Trophoblast cell (in vitro differentiated cells and primary cell): ENCODE measurements around the gene DHRS3.

Source experiments
- DNase-seq, 2 donors: peaks; one replicate each; pipeline ENCODE4 v3.0.0-alpha.2; 2016
- H2AFZ ChIP-seq: 2 replicates; pipeline ENCODE4 v1.6.1; 2013; ENCODE audit warnings: low read length, moderate library complexity, mild to moderate bottlenecking; ENCODE audit not compliant: insufficient read depth, poor library complexity
- H2AK5ac ChIP-seq: 2 replicates; pipeline ENCODE4 v1.6.1; 2013; ENCODE audit warnings: mild to moderate bottlenecking, low read length
- H2BK120ac ChIP-seq: 2 replicates; pipeline ENCODE4 v1.6.1; 2013; ENCODE audit warnings: low read length, mild to moderate bottlenecking, moderate library complexity; ENCODE audit not compliant: insufficient read depth, poor library complexity
- H2BK12ac ChIP-seq: 2 replicates; pipeline ENCODE4 v1.6.1; 2013; ENCODE audit warnings: mild to moderate bottlenecking, low read length, moderate library complexity
- H2BK5ac ChIP-seq: 2 replicates; pipeline ENCODE4 v1.6.1; 2013; ENCODE audit warnings: low read length, low read depth, moderate library complexity, mild to moderate bottlenecking; ENCODE audit not compliant: poor library complexity
- H3K14ac ChIP-seq: 2 replicates; pipeline ENCODE4 v1.6.1; 2013; ENCODE audit warnings: mild to moderate bottlenecking, low read length
- H3K18ac ChIP-seq: 2 replicates; pipeline ENCODE4 v1.6.1; 2013; ENCODE audit warnings: mild to moderate bottlenecking, low read length
- H3K23ac ChIP-seq: 2 replicates; pipeline ENCODE4 v1.6.1; 2013; ENCODE audit warnings: low read length
- H3K27ac ChIP-seq: 2 replicates; pipeline ENCODE4 v1.5.1; 2013; ENCODE audit warnings: low read depth, mild to moderate bottlenecking, inconsistent platforms, low read length, moderate library complexity
- H3K27me3 ChIP-seq: 2 replicates; pipeline ENCODE4 v1.6.1; 2013; ENCODE audit warnings: inconsistent platforms, mild to moderate bottlenecking, low read length, moderate library complexity; ENCODE audit not compliant: insufficient read depth
- H3K36me3 ChIP-seq, 2 experiments: 1 replicate in 1 of 2; 2 replicates in 1 of 2; pipeline ENCODE4 v1.6.1; 2013; ENCODE audit warnings: low read length in 2 of 2, mild to moderate bottlenecking in 2 of 2, moderate library complexity in 1 of 2; ENCODE audit not compliant: insufficient read depth in 2 of 2, control insufficient read depth in 1 of 2
- H3K4ac ChIP-seq: 2 replicates; pipeline ENCODE4 v1.6.1; 2013; ENCODE audit warnings: low read depth, mild to moderate bottlenecking, low read length, moderate library complexity
- H3K4me1 ChIP-seq, 2 experiments: 1 replicate in 1 of 2; 2 replicates in 1 of 2; pipeline ENCODE4 v1.6.1; 2013; ENCODE audit warnings: low read length in 2 of 2, mild to moderate bottlenecking in 2 of 2, moderate library complexity in 1 of 2; ENCODE audit not compliant: insufficient read depth in 2 of 2, control insufficient read depth in 1 of 2
- H3K4me2 ChIP-seq: 2 replicates; pipeline ENCODE4 v1.6.1; 2013; ENCODE audit warnings: inconsistent platforms, mild to moderate bottlenecking, low read length, moderate library complexity
- H3K4me3 ChIP-seq: 2 replicates; pipeline ENCODE4 v1.5.1; 2013; ENCODE audit warnings: mild to moderate bottlenecking, low read depth, low read length, inconsistent platforms
- H3K79me1 ChIP-seq: one replicate; pipeline ENCODE4 v1.6.1; 2013; ENCODE audit warnings: low read length
- H3K79me2 ChIP-seq: 2 replicates; pipeline ENCODE4 v1.6.1; 2013; ENCODE audit warnings: low read length, mild to moderate bottlenecking; ENCODE audit not compliant: control insufficient read depth, insufficient read depth, poor library complexity
- H3K9ac ChIP-seq: 2 replicates; pipeline ENCODE4 v1.6.1; 2013; ENCODE audit warnings: mild to moderate bottlenecking, low read length
- H3K9me3 ChIP-seq: 2 replicates; pipeline ENCODE4 v1.6.1; 2013; ENCODE audit warnings: low read depth, mild to moderate bottlenecking, control low read depth, inconsistent platforms, low read length; ENCODE audit not compliant: insufficient read depth
- H4K12ac ChIP-seq: 2 replicates; pipeline ENCODE4 v1.6.1; 2013; ENCODE audit warnings: low read depth, mild to moderate bottlenecking, low read length, moderate library complexity
- H4K8ac ChIP-seq: 2 replicates; pipeline ENCODE4 v1.6.1; 2013; ENCODE audit warnings: low read depth, mild to moderate bottlenecking, low read length, moderate library complexity
- H4K91ac ChIP-seq: one replicate; pipeline ENCODE4 v1.6.1; 2013; ENCODE audit warnings: low read depth, mild to moderate bottlenecking, low read length, moderate library complexity
- WGBS: extraction: QIAGEN DNeasy Blood & Tissue Kit; methylation state at CpG from one replicate; pipeline ENCODE4 v1.1.7; 2013; ENCODE audit warnings: missing lambda C conversion rate; ENCODE audit not compliant: insufficient read length, insufficient coverage; ENCODE audit errors: extremely low coverage; 5-methylcytosine and 5-hydroxymethylcytosine counted together

DHRS3 gene

DNA sequence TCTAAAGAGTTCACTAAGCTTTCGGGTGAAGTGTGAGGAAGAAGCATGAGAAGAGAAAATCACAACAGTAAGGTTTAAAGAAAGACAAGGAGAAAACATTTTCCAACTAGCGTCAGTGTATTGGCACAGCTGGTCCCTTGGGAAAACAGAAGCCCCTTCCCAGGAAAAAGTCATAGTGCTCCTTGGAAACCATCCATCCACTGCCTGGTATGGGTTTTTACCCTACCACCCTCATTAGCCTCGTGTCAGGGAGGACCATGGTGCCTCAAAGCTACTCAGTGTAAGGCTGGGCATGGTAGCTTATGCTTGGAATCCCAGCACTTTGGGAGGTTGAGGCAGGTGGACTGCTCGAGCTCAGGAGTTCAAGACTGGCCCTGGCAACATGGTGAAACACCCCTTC is 38.6 kb upstream of the DHRS3 start:
- no peaks in the 10 kb centered on the region for H3K36me3 ChIP-seq
- H3K4me3 ChIP-seq: no peak overlapping the region
- H2BK120ac ChIP-seq: no peak overlapping the region
- no peak overlapping the region for H2AK5ac ChIP-seq
- H3K79me2 ChIP-seq: no peaks in the 10 kb centered on the region
- DNase-seq: no peak
- no peaks in the 10 kb centered on the region for H3K27me3 ChIP-seq
- H4K91ac ChIP-seq: no peak overlapping the region
- no peak overlapping the region for H2BK12ac ChIP-seq
- H3K4me2 ChIP-seq: no peak overlapping the region
- WGBS: no CpG with 5 or more reads among the region's 4 CpGs
- H4K12ac ChIP-seq: no peak overlapping the region
- H3K4ac ChIP-seq: no peak overlapping the region
- no peaks in the 10 kb centered on the region for H3K4me1 ChIP-seq
- no peaks in the 10 kb centered on the region for H3K79me1 ChIP-seq
- no peak overlapping the region for H3K14ac ChIP-seq
- no peak overlapping the region for H2AFZ ChIP-seq
- H4K8ac ChIP-seq: no peak overlapping the region
- no peak overlapping the region for H3K18ac ChIP-seq
- no peak overlapping the region for H2BK5ac ChIP-seq
- H3K27ac ChIP-seq: no peak overlapping the region
- no peak overlapping the region for H3K9ac ChIP-seq
- H3K23ac ChIP-seq: no peak overlapping the region
- peaks cover 9% of the 10 kb centered on the region for H3K9me3 ChIP-seq

DNA sequence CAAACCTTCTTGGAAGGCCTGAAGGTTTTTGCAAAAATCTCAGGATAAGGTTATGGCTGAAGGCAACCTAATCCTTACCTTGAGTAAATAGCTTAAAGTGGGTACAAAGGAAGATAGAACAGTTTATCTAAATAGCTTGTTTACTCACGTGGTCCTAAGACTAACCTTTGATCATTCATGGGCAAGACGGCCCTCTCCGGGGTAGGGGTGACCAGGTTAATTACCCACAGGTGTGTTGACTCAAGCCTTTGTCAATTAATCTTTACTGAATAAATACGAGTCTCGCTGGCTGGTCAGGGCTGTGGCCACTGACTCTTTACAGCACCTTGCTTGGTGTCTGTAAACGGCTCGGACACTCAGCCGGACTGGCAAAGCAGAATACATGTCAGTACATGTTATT is 36.6 kb upstream of the DHRS3 start:
- H3K36me3 ChIP-seq: no peaks in the 10 kb centered on the region
- no peak overlapping the region for H3K23ac ChIP-seq
- no peaks in the 10 kb centered on the region for H3K79me2 ChIP-seq
- no peaks in the 10 kb centered on the region for H3K27me3 ChIP-seq
- no peak overlapping the region for H4K12ac ChIP-seq
- no peak overlapping the region for H3K14ac ChIP-seq
- H4K8ac ChIP-seq: no peak overlapping the region
- H2BK120ac ChIP-seq: no peak overlapping the region
- H3K18ac ChIP-seq: no peak overlapping the region
- no peaks in the 10 kb centered on the region for H3K79me1 ChIP-seq
- WGBS: no CpG with 5 or more reads among the region's 8 CpGs
- no peak overlapping the region for H3K27ac ChIP-seq
- H2AK5ac ChIP-seq: no peak overlapping the region
- H3K4me3 ChIP-seq: no peak overlapping the region
- H3K4ac ChIP-seq: no peak overlapping the region
- no peak overlapping the region for H2AFZ ChIP-seq
- H3K9me3 ChIP-seq: peaks cover 9% of the 10 kb centered on the region
- no peak overlapping the region for H2BK12ac ChIP-seq
- DNase-seq: no peak
- no peak overlapping the region for H3K9ac ChIP-seq
- no peak overlapping the region for H2BK5ac ChIP-seq
- H3K4me2 ChIP-seq: no peak overlapping the region
- H4K91ac ChIP-seq: no peak overlapping the region
- peaks cover 0 to 8% of the 10 kb centered on the region in 2 experiments for H3K4me1 ChIP-seq

DNA sequence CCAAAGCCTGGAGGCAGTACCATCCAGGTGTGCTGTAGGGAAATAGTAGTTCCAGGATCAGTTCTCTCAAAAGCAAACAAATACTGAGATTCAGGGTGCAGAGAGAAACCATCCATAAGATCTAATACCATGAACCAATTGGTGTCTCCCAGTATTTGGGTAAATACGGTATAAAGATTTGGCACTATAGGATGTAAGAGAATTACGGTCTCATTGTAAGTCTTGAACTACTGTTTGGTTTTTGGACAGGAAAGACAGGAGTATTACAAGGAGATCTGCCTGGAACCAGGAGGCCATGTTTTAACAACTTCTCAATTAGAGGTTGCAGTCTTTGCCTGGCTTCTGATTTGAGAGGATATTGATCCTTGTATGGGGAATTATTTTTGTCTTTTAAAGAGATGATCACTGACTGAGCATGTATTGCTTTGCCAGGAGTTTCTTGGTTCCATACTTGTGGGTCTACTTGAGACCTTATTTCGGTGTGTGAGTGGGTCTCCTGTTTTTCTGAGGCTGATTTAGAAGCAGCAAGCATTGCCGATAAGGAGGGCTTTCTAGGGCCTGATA is 36.1 kb upstream of the DHRS3 start:
- no peak for DNase-seq
- Histone ChIP-seq H3K23ac (no peak overlapping the region), H3K9me3 (peaks cover 9% of the 10 kb centered on the region), H4K8ac (no peak overlapping the region), H4K12ac (no peak overlapping the region), H3K27me3 (no peaks in the 10 kb centered on the region), H3K14ac (no peak overlapping the region), H3K18ac (no peak overlapping the region), H3K27ac (no peak overlapping the region), H3K36me3 (no peaks in the 10 kb centered on the region), H2AK5ac (no peak overlapping the region), H3K9ac (no peak overlapping the region), H2AFZ (no peak overlapping the region), H3K79me1 (no peaks in the 10 kb centered on the region), H2BK12ac (no peak overlapping the region), H3K4ac (no peak overlapping the region), H3K4me1 (peaks cover 0 to 8% of the 10 kb centered on the region in 2 experiments), H2BK120ac (no peak overlapping the region), H4K91ac (no peak overlapping the region), H3K4me3 (no peak overlapping the region), H3K79me2 (no peaks in the 10 kb centered on the region), H3K4me2 (no peak overlapping the region), H2BK5ac (no peak overlapping the region)
- no CpG with 5 or more reads among the region's 4 CpGs for WGBS

DNA sequence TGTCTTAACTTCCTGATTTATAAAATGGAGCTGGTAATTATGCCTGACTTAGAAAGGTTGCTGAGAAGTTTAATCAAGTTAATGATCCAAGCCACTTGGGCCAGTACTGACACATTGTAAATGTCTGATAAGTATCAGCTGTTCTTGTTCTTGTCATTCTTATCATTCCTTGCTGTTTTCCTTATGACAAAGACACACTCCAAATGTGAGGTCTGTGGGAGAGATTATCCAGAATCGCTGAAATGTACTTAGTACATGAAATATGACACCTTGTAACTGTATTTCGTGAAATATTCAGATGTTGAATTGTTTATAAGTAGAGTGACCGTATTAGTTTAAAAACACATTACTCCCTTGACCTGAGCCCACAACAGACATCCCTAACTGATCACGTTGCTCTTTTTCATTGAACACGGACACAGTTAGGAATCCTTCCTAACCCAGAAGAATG is 32.0 kb upstream of the DHRS3 start:
- no peaks in the 10 kb centered on the region for H3K79me1 ChIP-seq
- no peaks in the 10 kb centered on the region for H3K36me3 ChIP-seq
- no CpG with 5 or more reads among the region's 5 CpGs for WGBS
- no peak overlapping the region for H4K8ac ChIP-seq
- peaks cover 3% of the 10 kb centered on the region for H3K9me3 ChIP-seq
- H3K9ac ChIP-seq: no peak overlapping the region
- H3K4ac ChIP-seq: no peak overlapping the region
- no peak overlapping the region for H3K4me3 ChIP-seq
- no peak for DNase-seq
- no peak overlapping the region for H2BK120ac ChIP-seq
- no peak overlapping the region for H3K18ac ChIP-seq
- no peak overlapping the region for H3K27ac ChIP-seq
- H3K4me2 ChIP-seq: no peak overlapping the region
- no peak overlapping the region for H4K91ac ChIP-seq
- no peak overlapping the region for H3K14ac ChIP-seq
- H4K12ac ChIP-seq: no peak overlapping the region
- H2BK12ac ChIP-seq: no peak overlapping the region
- no peak overlapping the region for H3K23ac ChIP-seq
- H3K27me3 ChIP-seq: no peaks in the 10 kb centered on the region
- no peak overlapping the region for H2BK5ac ChIP-seq
- no peak overlapping the region for H2AK5ac ChIP-seq
- H2AFZ ChIP-seq: no peak overlapping the region
- peaks cover 0 to 8% of the 10 kb centered on the region in 2 experiments for H3K4me1 ChIP-seq
- no peaks in the 10 kb centered on the region for H3K79me2 ChIP-seq
